Parathyroid adenoma (tissue), 2 donors: ENCODE measurements around the gene VAT1L.
A peak's percentile ranks its signal among the peaks of the same experiment; 100 is the strongest.

Experiments
- H2AFZ ChIP-seq: fragments of 300-600 bp; sonication (generic); one replicate; pipeline ENCODE4 v1.7.0; 2017; ENCODE audit warnings: antibody characterized with exemption, mild to moderate bottlenecking
- H3K27ac ChIP-seq: fragments of 300-600 bp; sonication (generic); one replicate; pipeline ENCODE4 v1.7.0; 2017
- H3K27me3 ChIP-seq: fragments of 300-600 bp; sonication (generic); one replicate; pipeline ENCODE4 v1.7.0; 2017; ENCODE audit warnings: low read length; ENCODE audit not compliant: control insufficient read depth, insufficient read depth
- H3K36me3 ChIP-seq: fragments of 300-600 bp; sonication (generic); one replicate; pipeline ENCODE4 v1.7.0; 2017; ENCODE audit warnings: low read length; ENCODE audit not compliant: control insufficient read depth, insufficient read depth
- H3K4me1 ChIP-seq: fragments of 300-600 bp; sonication (generic); one replicate; pipeline ENCODE4 v1.7.0; 2017; ENCODE audit warnings: control low read depth
- H3K4me2 ChIP-seq: fragments of 300-600 bp; sonication (generic); one replicate; pipeline ENCODE4 v1.7.0; 2017; ENCODE audit warnings: low read length
- H3K4me3 ChIP-seq: fragments of 300-600 bp; sonication (generic); one replicate; pipeline ENCODE4 v1.7.0; 2017; ENCODE audit warnings: low read depth, low read length
- H3K79me2 ChIP-seq: fragments of 300-600 bp; sonication (generic); one replicate; pipeline ENCODE4 v1.7.0; 2017; ENCODE audit warnings: control low read depth
- H3K9ac ChIP-seq: fragments of 300-600 bp; sonication (generic); one replicate; pipeline ENCODE4 v1.7.0; 2017; ENCODE audit warnings: mild to moderate bottlenecking
- H3K9me3 ChIP-seq: fragments of 300-600 bp; sonication (generic); one replicate; pipeline ENCODE4 v1.7.0; 2017; ENCODE audit warnings: low read length; ENCODE audit not compliant: control insufficient read depth
- CTCF ChIP-seq: fragments of 300-600 bp; sonication (generic); IDR thresholded peaks from one replicate; pipeline ENCODE4 v1.7.0; 2017; ENCODE audit warnings: antibody characterized with exemption, mild to moderate bottlenecking
- donor health status: primary hyperparathyroidism.

VAT1L gene

DNA sequence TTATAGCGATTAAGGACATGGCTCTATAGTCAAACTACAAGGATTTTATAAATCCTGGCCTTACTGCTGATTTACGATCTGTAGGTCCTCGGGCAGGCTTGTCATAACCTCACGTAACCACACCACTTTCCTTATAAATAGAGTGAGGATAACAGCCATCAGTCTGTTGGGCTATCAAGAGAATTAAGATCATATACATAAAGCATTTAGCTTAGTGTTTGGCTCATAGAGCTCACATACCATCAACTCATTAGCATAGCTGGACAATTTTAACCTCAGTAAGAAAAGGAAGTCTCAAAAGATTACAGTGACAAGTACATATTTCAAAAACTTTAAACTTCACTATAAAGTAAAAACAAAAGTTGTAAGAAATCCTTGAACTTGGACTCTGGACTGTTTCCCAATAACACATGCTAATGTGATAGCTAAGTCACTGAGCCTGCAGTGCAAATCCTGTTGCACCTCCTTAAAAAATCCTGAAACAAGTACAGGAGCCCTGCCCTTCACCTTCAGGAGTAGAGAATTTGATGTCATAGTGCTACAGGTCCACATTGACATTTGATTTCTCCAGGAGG is 213.2 kb downstream of the VAT1L start:
- Histone ChIP-seq H3K9me3 (no peaks in the 10 kb centered on the region), H3K4me1 (no peaks in the 10 kb centered on the region), H3K27me3 (no peaks in the 10 kb centered on the region), H2AFZ (no peak overlapping the region), H3K79me2 (no peaks in the 10 kb centered on the region), H3K4me2 (no peak overlapping the region), H3K9ac (no peak overlapping the region), H3K36me3 (no peaks in the 10 kb centered on the region), H3K4me3 (no peak overlapping the region), H3K27ac (no peak overlapping the region)
- TF ChIP-seq CTCF: no peak

DNA sequence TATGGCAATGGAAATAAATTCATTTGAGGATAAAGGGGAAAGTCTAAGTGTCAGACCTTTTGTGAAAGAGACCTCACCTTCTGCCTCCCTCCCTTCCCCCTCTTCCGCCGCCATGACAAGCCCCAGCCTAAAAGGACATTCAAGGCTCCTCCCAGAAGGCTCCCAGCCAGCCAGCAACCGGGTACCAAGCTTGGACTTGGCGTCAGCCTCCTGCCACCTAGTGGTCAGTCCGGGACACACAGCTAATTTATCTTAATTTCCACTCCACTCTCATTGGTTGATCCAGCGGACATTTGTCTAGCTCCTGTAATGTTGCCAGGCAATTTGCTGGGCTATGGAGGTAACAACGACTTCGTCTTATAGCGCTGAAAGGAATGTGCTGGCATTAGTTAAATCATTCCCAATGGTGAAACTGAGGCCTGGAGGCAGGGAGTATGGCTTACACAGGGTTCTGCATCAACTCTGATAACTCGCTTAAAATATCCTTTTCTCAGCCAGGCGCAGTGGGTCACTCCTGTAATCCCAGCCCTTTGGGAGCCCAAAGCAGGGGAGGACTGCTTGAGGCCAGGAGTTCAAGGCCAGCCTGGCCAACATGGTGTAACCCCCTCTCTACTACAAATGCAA is 214.7 kb downstream of the VAT1L start:
- Histone ChIP-seq H3K27me3 (no peaks in the 10 kb centered on the region), H3K79me2 (no peaks in the 10 kb centered on the region), H3K4me3 (no peak overlapping the region), H3K4me1 (no peaks in the 10 kb centered on the region), H3K9ac (no peak overlapping the region), H3K4me2 (no peak overlapping the region), H3K9me3 (no peaks in the 10 kb centered on the region), H2AFZ (peak overlapping the region; percentile 68), H3K27ac (no peak overlapping the region), H3K36me3 (no peaks in the 10 kb centered on the region)
- TF ChIP-seq CTCF: peak; percentile 88

GRCh38 chr16:78004517-78004916 is 216.2 kb downstream of the VAT1L start:
- Histone ChIP-seq H3K36me3 (no peaks in the 10 kb centered on the region), H2AFZ (no peak overlapping the region), H3K9ac (no peak overlapping the region), H3K27ac (no peak overlapping the region), H3K79me2 (no peaks in the 10 kb centered on the region), H3K27me3 (no peaks in the 10 kb centered on the region), H3K4me1 (no peaks in the 10 kb centered on the region), H3K9me3 (no peaks in the 10 kb centered on the region), H3K4me3 (no peak overlapping the region), H3K4me2 (no peak overlapping the region)
- TF ChIP-seq CTCF: no peak

DNA sequence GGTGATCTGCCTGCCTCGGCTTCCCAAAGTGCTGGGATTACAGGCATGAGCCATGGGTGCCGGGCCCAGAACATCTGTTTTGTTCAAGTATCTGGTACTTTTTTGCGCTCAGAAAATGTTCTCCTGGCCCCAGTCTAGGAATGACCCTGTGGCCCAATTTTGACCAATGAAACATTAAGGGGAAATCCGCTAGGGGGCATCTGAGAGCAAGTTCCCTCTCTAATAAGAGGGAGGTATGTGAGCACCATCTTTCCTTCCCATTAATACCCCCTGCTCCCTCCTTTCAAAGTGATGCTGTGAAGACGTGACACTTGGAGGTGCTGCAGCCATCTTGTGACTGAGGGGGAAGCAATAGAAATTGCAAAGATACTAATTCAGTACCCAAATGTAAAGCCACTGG is 217.5 kb downstream of the VAT1L start:
- Histone ChIP-seq H3K79me2 (no peaks in the 10 kb centered on the region), H3K4me3 (no peak overlapping the region), H3K9me3 (no peaks in the 10 kb centered on the region), H3K27ac (no peak overlapping the region), H3K27me3 (no peaks in the 10 kb centered on the region), H3K9ac (no peak overlapping the region), H2AFZ (no peak overlapping the region), H3K36me3 (no peaks in the 10 kb centered on the region), H3K4me2 (no peak overlapping the region), H3K4me1 (no peaks in the 10 kb centered on the region)
- no peak for TF ChIP-seq CTCF

- TF ChIP-seq CTCF: no peak
These were observed 218.8 kb downstream of the VAT1L start for GRCh38 chr16:78007121-78007520.

More at GRCh38 chr16:78007121-78007520, 218.8 kb downstream of the VAT1L start:
- H3K9ac ChIP-seq: no peak overlapping the region
- no peaks in the 10 kb centered on the region for H3K79me2 ChIP-seq
- H3K36me3 ChIP-seq: no peaks in the 10 kb centered on the region
- H3K4me1 ChIP-seq: no peaks in the 10 kb centered on the region
- H3K27me3 ChIP-seq: no peaks in the 10 kb centered on the region
- no peak overlapping the region for H3K4me2 ChIP-seq
- H2AFZ ChIP-seq: no peak overlapping the region
- H3K27ac ChIP-seq: no peak overlapping the region
- H3K4me3 ChIP-seq: no peak overlapping the region
- no peaks in the 10 kb centered on the region for H3K9me3 ChIP-seq
